Colonic mucosa (tissue), 4 donors: ENCODE data around the gene GABRG3. TPM values are rescaled to one million over a fixed set of nuclear protein-coding genes. Genes with fewer than 3 reads are reported as not detected.

Experiments used
- DNase-seq: peaks from one replicate; pipeline ENCODE4 v3.0.0-alpha.2; 2020
- H3K27ac ChIP-seq: fragments of 200-600 bp; one replicate; pipeline ENCODE4 v1.8.0; 2021
- H3K27me3 ChIP-seq: fragments of 200-600 bp; one replicate; pipeline ENCODE4 v1.8.0; 2021
- H3K36me3 ChIP-seq: fragments of 200-600 bp; one replicate; pipeline ENCODE4 v1.8.0; 2021
- H3K4me1 ChIP-seq: fragments of 200-600 bp; one replicate; pipeline ENCODE4 v1.8.0; 2021; ENCODE audit warnings: mild to moderate bottlenecking
- H3K4me3 ChIP-seq: fragments of 200-600 bp; one replicate; pipeline ENCODE4 v1.8.0; 2021
- H3K9ac ChIP-seq, 2 donors: one replicate each; pipeline ENCODE4 v1.7.0; 2013; ENCODE audit warnings: control low read depth in 2 of 2, low read depth in 2 of 2, low read length in 2 of 2
- H3K9me3 ChIP-seq: fragments of 200-600 bp; one replicate; pipeline ENCODE4 v1.8.0; 2021
- CTCF ChIP-seq: fragments of 200-600 bp; IDR thresholded peaks from one replicate; pipeline ENCODE4 v1.8.0; 2022; ENCODE audit warnings: antibody characterized with exemption, mild to moderate bottlenecking
- intact Hi-C: fragments of 100-400 bp; cut with DNase I; formaldehyde crosslinking; loops from one replicate; pipeline ENCODE4 v1.14.1; 2022
- total RNA-seq, 2 donors: library from RNA; stranded (reverse); fragmentation: NEBNext Ultra II Directional in 1 of 2; extraction: Animal tissue kit (Norgen Biotek cat#: 25700) in 1 of 2; gene quantifications; one replicate each; pipeline ENCODE4 v1.2.1, GENCODE V29; 2021
- donor health status: healthy.
- donor health status: DM: no; HTN: no; CAD: no.
- donor health status: DM: no; HTN: no; CAD: no.

Gene GABRG3
- total RNA-seq, 2 donors from 2014 or later = not detected

GRCh38 chr15:27587810-27588209 lies 616.8 kb downstream of the GABRG3 start:
- H3K4me1 ChIP-seq = no peaks in the 10 kb centered on the region
- H3K27ac ChIP-seq = no peak overlapping the region
- no peak for DNase-seq
- intact Hi-C loops = no loop called here
- H3K36me3 ChIP-seq = no peaks in the 10 kb centered on the region
- H3K4me3 ChIP-seq = no peak overlapping the region
- no peaks in the 10 kb centered on the region for H3K27me3 ChIP-seq
- H3K9ac ChIP-seq = no peak overlapping the region
- TF ChIP-seq CTCF = no peak
- H3K9me3 ChIP-seq = no peaks in the 10 kb centered on the region

- Histone ChIP-seq H3K4me3 (no peak overlapping the region), H3K27ac (no peak overlapping the region), H3K4me1 (no peaks in the 10 kb centered on the region), H3K27me3 (no peaks in the 10 kb centered on the region), H3K36me3 (no peaks in the 10 kb centered on the region), H3K9me3 (no peaks in the 10 kb centered on the region), H3K9ac (no peak overlapping the region)
- TF ChIP-seq CTCF = no peak
- DNase-seq = no peak
- intact Hi-C loops = no loop called here
Measured at GRCh38 chr15:27589260-27589659, 618.3 kb downstream of the GABRG3 start.

GRCh38 chr15:27589782-27590181 lies 618.8 kb downstream of the GABRG3 start:
- Histone ChIP-seq H3K4me1 (no peaks in the 10 kb centered on the region), H3K27ac (no peak overlapping the region), H3K9ac (no peak overlapping the region), H3K4me3 (no peak overlapping the region), H3K9me3 (no peaks in the 10 kb centered on the region), H3K36me3 (no peaks in the 10 kb centered on the region), H3K27me3 (no peaks in the 10 kb centered on the region)
- DNase-seq = no peak
- intact Hi-C loops = no loop called here
- TF ChIP-seq CTCF = no peak

Other genes starting within 250 kb of the GABRG3 start
- gene GABRB3, start 198.1 kb upstream of the GABRG3 start, total RNA-seq = 1 to 10 TPM in 1 of 2 donors, under 1 TPM in 1; 0.72 to 1.1 TPM
- not detected for gene GABRA5, start 104.1 kb upstream of the GABRG3 start, total RNA-seq